GM18951 (cell line): Measurements from ENCODE around the gene COMT.

ENCODE experiments used
- POLR2A ChIP-seq: IDR thresholded peaks from 4 replicates; pipeline ENCODE4 v1.6.1; 2011; ENCODE audit warnings: mild to moderate bottlenecking; ENCODE audit not compliant: insufficient read length, insufficient read depth; ENCODE audit errors: extremely low read depth
- in situ Hi-C: fragments of 300-500 bp; cut with MboI; formaldehyde crosslinking; loops from one replicate; pipeline ENCODE4 v1.12.0; 2022; ENCODE audit warnings: low sequenced_read_pairs, mixed read lengths, inconsistent platforms; ENCODE audit not compliant: unreplicated experiment

The COMT gene

DNA sequence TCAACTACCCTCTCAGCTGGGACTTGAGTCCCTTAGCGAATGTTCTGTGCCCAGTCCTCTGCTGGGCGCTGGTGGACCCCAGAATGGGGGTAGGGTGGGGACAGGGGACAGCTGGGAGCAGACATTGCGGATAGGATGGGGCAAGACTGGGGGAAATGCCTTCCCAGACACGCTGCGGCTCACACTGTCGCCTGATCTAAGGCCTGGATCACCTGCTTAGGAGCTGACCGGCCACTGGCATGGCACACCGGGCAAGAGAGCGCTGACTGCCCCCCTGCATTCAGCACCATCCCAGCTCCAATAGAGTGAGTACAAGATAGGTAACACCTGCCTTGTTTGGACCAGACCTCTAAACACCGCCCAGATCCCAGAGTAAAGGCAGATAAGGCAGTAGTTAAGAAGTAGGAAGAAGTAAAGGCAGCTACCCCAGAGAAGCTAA is 73.6 kb downstream of the COMT start:
- no peak for TF ChIP-seq POLR2A
- in situ Hi-C loops, result no loop called here

DNA sequence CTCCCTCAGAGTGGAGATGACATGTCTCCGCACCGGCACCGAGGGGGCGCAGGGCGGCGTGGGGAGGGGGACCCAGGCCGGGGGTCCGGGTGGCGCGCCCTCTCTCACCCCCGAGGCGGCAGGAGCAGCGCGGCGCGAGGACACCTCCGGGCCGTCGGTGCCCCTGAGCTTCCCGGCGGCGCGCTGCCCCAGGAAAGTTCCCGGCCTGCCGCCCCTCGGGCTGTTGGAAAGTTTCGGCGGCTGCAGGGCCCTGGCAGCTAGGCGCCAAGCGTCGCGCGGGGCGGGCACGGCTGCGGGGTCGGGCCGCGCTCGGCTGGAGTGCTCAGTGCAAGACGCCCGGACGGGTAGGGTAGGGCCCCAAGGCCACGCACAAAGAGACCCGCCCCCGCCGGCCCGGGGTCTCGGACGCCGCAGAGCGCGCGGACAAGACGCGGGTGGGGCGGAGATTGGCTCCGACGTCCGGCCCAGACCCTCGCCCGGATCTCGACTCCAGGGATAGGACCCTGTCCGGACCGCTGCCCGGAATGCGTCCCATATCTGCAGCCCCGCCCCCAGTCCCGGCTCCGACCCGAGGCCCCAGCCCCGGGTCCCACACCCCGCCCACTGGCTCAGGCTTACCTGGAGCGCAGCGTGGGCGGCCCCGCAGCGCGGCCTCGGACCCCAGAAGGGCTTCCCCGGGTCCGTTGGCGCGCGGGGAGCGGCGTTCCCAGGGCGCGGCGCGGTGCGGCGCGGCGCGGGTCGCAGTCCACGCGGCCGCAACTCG is 74.6 kb downstream of the COMT start:
- TF ChIP-seq POLR2A, result no peak
- in situ Hi-C loops, result no loop called here

DNA sequence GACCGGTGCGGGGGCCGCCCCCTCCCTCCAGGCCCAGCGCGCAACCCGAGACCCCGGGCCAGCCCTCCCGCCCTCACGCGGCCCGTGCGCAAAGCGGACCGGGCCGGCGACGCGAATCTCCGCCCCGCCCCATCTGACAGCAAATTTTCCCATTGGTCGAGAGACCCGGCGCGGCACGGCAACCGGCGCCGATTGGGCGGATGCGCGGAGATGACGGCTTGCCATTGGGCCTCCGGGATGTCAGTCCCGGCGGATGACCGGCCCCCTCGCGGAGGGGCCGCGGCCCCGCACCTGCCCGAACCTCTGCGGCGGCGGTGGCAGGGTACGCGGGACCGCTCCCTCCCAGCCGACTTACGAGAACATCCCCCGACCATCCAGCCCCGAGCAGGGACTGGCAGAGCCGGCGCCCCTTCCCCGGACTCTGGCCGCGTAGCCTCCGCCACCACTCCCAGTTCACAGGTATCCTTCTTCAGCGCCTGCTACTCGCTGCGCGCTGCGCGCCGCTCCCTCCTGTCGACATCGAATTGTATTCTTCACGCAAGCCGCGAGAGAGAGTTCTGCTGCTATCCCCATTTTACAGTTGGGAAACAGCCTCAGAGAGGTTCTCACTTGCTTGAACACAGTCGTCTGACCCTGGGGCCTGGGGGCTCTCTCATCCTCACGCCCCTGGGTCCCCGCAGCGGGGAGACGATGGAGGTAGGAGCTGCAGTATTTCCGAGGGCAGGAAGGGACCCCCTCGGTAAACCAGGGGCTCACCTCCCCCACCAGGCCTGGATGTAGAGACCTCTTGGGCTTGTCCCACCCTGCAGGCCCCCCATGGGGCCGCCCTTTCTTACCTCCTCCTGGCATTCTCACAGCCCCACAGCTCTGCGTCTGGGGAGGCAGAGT is 75.4 kb downstream of the COMT start, which contains the start of gene ARVCF:
ARVCF (minus strand) TSS at position 90 of the 888 bp plus-strand sequence. CDS start 26,029 bp downstream, outside the sequence.
- no peak for TF ChIP-seq POLR2A
- in situ Hi-C loops, result no loop called here

DNA sequence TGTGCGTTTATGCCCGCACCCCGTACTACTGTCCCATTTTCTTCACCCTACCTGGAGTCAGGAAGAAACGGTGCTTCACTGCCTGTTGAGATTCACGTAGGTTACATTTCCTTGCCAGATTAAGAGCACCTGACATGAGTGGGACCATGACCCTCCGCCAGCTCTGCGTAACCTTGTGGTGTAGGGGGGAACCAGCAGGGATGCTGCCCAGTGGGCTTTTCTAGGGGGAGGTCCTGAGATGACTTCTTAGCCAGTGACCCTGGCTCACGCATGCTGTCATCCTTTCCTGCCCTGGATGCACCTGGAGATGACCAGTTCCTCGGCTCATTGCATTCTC is 76.0 kb downstream of the COMT start:
- no peak for TF ChIP-seq POLR2A
- in situ Hi-C loops, result no loop called here

DNA sequence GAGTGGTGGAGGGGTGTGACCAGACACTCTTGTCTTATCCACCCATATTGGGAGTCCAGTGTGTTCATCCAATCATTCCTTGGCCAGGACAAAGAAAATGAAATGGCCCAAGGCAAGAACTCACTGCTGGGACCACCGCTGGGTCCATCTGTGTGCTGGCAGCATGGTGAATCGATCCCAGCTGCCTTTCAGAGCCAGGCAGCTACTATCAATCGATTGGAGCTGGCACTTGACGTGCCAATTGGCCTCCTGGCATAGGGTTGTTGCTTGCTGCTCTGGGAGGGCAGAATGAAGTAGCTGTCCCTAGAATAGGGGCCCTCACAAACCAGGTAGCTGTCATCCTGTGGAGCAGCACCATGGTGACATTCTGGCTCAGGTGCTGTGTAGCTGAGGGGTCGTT is 76.4 kb downstream of the COMT start:
- in situ Hi-C loops, result no loop called here
- no peak for TF ChIP-seq POLR2A
